Measurements from ENCODE around the gene CXCL12.

DNA sequence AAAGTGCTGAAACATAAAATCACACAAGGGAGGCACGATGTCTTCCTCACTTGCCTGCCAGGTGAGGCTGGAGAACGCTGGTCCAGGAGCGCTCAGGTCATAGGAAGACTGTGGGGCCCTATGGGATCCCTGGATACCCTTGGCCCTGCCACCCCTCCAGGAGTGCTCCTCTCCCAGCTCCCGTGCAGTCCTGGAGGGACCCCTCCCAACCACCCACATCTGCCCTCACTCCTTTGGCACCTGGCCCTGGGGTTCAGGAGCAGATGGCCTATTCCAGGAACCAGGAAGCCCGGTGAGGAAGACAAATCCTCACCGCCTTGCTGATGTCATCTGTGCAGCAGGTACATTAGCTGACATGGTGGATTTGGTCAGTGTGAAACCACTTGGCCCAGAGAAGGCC, 3.7 kb upstream of the CXCL12 start:
- TF ChIP-seq, protein P1, sequence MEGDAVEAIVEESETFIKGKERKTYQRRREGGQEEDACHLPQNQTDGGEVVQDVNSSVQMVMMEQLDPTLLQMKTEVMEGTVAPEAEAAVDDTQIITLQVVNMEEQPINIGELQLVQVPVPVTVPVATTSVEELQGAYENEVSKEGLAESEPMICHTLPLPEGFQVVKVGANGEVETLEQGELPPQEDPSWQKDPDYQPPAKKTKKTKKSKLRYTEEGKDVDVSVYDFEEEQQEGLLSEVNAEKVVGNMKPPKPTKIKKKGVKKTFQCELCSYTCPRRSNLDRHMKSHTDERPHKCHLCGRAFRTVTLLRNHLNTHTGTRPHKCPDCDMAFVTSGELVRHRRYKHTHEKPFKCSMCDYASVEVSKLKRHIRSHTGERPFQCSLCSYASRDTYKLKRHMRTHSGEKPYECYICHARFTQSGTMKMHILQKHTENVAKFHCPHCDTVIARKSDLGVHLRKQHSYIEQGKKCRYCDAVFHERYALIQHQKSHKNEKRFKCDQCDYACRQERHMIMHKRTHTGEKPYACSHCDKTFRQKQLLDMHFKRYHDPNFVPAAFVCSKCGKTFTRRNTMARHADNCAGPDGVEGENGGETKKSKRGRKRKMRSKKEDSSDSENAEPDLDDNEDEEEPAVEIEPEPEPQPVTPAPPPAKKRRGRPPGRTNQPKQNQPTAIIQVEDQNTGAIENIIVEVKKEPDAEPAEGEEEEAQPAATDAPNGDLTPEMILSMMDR (IDR thresholded peaks at IDR 0.05 in 8 of 11, conservative IDR thresholded peaks at IDR 0.05 in 3 of 11): no peak
- TF ChIP-seq POLR2A (IDR thresholded peaks at IDR 0.05): no peak
